OCI-LY3 (cell line): ENCODE measurements around the gene FPR1.

Experiments
- CTCF ChIP-seq: fragments of 200-600, 300-600 bp; sonication (generic); IDR thresholded peaks from 2 replicates; pipeline ENCODE4 v1.5.1; 2014; ENCODE audit warnings: antibody characterized with exemption, low read length, low read depth
- EZH2phosphoT487 ChIP-seq: fragments of 200-600 bp; shearing (Covaris generic); IDR thresholded peaks from 2 replicates; pipeline ENCODE4 v1.6.1; 2018; ENCODE audit warnings: antibody characterized with exemption, mixed run types, low read depth

GRCh38 chr19:51702825-51703574 lies 48.7 kb downstream of the FPR1 start:
- no peak for TF ChIP-seq CTCF
- TF ChIP-seq EZH2phosphoT487 = no peak
